BJ (cell line): Measurements from ENCODE around the gene DENND1A. TPM values are rescaled to one million over a fixed set of nuclear protein-coding genes. Genes with fewer than 3 reads are reported as not detected.

Experiments
- CTCF ChIA-PET: fragments of 350-600 bp; formaldehyde crosslinking; extraction: SDS; loops from one replicate; lab custom pipeline; 2021; ENCODE audit warnings: antibody characterized with exemption, inconsistent platforms; lab: Yijun Ruan, JAX
- POLR2A ChIA-PET: fragments of 300-600 bp; sonication (Branson Sonifier 250); formaldehyde crosslinking; extraction: SDS; loops from one replicate; lab custom pipeline; 2021; ENCODE audit warnings: antibody characterized with exemption; lab: Charles Lee
- DNase-seq: peaks from one replicate; pipeline ENCODE4 v3.0.0-alpha.2; 2011; ENCODE audit warnings: low read depth
- H3K27me3 ChIP-seq: 2 replicates; pipeline ENCODE4 v1.6.0; 2011; ENCODE audit warnings: low read length; ENCODE audit not compliant: control insufficient read depth, insufficient read depth
- H3K36me3 ChIP-seq: 2 replicates; pipeline ENCODE4 v1.5.1; 2011; ENCODE audit warnings: low read length; ENCODE audit not compliant: control insufficient read depth, insufficient read depth
- H3K4me3 ChIP-seq: 2 replicates; pipeline ENCODE4 v1.5.1; 2011; ENCODE audit warnings: low read depth, mild to moderate bottlenecking, control low read depth, low read length
- CTCF ChIP-seq: IDR thresholded peaks from 2 replicates; pipeline ENCODE4 v1.5.1; 2011; ENCODE audit warnings: low read depth, mild to moderate bottlenecking, control low read depth, inconsistent platforms, low read length, moderate library complexity; ENCODE audit not compliant: insufficient read depth
- polyA plus RNA-seq: library from polyadenylated mRNA; depleted of rRNA; stranded (reverse); fragments of >200 nt; gene quantifications from 2 replicates; pipeline ENCODE4 v1.2.3, GENCODE V29; 2011

DENND1A gene
- polyA plus RNA-seq, 1 experiment: 24.0 TPM

- no peak for DNase-seq
- Histone ChIP-seq H3K36me3 (no peaks in the 10 kb centered on the region), H3K4me3 (no peak overlapping the region), H3K27me3 (peaks cover 15% of the 10 kb centered on the region)
- no peak for TF ChIP-seq CTCF
- ChIA-PET POLR2A (no interaction called here), CTCF (no interaction called here)
These were observed 31.0 kb upstream of the DENND1A start for GRCh38 chr9:123960965-123961364.

- DNase-seq: no peak
- ChIA-PET POLR2A (no interaction called here), CTCF (interaction anchor here (0.6 kb wide), 1 partner anchor 220 kb away, joined by 7 read pairs; no protein-coding TSS in a partner anchor)
- H3K4me3 ChIP-seq: no peak overlapping the region
- TF ChIP-seq CTCF: no peak
- peaks cover 15% of the 10 kb centered on the region for H3K27me3 ChIP-seq
- H3K36me3 ChIP-seq: no peaks in the 10 kb centered on the region
These were observed 30.4 kb upstream of the DENND1A start for GRCh38 chr9:123960366-123960765.

- ChIA-PET POLR2A (no interaction called here), CTCF (interaction anchor here (0.6 kb wide), 1 partner anchor 219 kb away, joined by 7 read pairs; no protein-coding TSS in a partner anchor)
- no peak overlapping the region for H3K4me3 ChIP-seq
- no peak for DNase-seq
- H3K36me3 ChIP-seq: no peaks in the 10 kb centered on the region
- peaks cover 11% of the 10 kb centered on the region for H3K27me3 ChIP-seq
- TF ChIP-seq CTCF: no peak
These were observed 29.9 kb upstream of the DENND1A start for GRCh38 chr9:123959787-123960186.

- DNase-seq: no peak
These were observed 27.8 kb upstream of the DENND1A start for GRCh38 chr9:123957731-123958130.

GRCh38 chr9:123957168-123957721 lies 27.3 kb upstream of the DENND1A start:
- DNase-seq: no peak
- ChIA-PET POLR2A (no interaction called here), CTCF (no interaction called here)
- no peak for TF ChIP-seq CTCF
- Histone ChIP-seq H3K36me3 (no peaks in the 10 kb centered on the region), H3K27me3 (peaks cover 16% of the 10 kb centered on the region), H3K4me3 (no peak overlapping the region)

More at GRCh38 chr9:123957731-123958130, 27.8 kb upstream of the DENND1A start:
- Histone ChIP-seq H3K27me3 (peaks cover 12% of the 10 kb centered on the region), H3K36me3 (no peaks in the 10 kb centered on the region), H3K4me3 (no peak overlapping the region)
- no peak for TF ChIP-seq CTCF
- CTCF ChIA-PET: interaction anchor here (0.7 kb wide), 1 partner anchor 233 kb away, joined by 3 read pairs; no protein-coding TSS in a partner anchor
- POLR2A ChIA-PET: no interaction called here
